GM12874 (cell line): ENCODE data around the gene LARP4B.

Experiments
- CTCF ChIP-seq: IDR thresholded peaks from 2 replicates; pipeline ENCODE4 v1.5.1; 2011; ENCODE audit warnings: low read depth, mild to moderate bottlenecking, control low read depth, low read length, moderate library complexity; ENCODE audit not compliant: insufficient read depth

The LARP4B gene

GRCh38 chr10:958106-958505, 26.6 kb upstream of the LARP4B start:
- no peak for TF ChIP-seq CTCF

- no peak for TF ChIP-seq CTCF
These were observed 24.3 kb upstream of the LARP4B start for GRCh38 chr10:955820-956217.

- no peak for TF ChIP-seq CTCF
These were observed 23.8 kb upstream of the LARP4B start for GRCh38 chr10:955127-955819.

GRCh38 chr10:954396-954795, 22.9 kb upstream of the LARP4B start:
- no peak for TF ChIP-seq CTCF

- TF ChIP-seq CTCF = no peak
These were observed 22.3 kb upstream of the LARP4B start for GRCh38 chr10:953836-954235.

- TF ChIP-seq CTCF = no peak
These were observed 17.9 kb upstream of the LARP4B start for GRCh38 chr10:949446-949845.

GRCh38 chr10:948347-948746, 16.8 kb upstream of the LARP4B start:
- no peak for TF ChIP-seq CTCF
